A673 (cell line): Measurements from ENCODE around the gene TIGD6.

ENCODE experiments used
- EZH2 ChIP-seq: fragments of 200-600 bp; sonication (generic); IDR thresholded peaks from 2 replicates; pipeline ENCODE4 v1.6.1; 2017; ENCODE audit warnings: borderline replicate concordance, low read depth, mild to moderate bottlenecking, mixed read lengths, antibody characterized with exemption, low read length; ENCODE audit not compliant: poor library complexity, severe bottlenecking
- TF ChIP-seq, protein P1 (sequence below): fragments of 300-800, 200-600 bp; sonication (generic); conservative IDR thresholded peaks from 2 replicates; pipeline ENCODE4 v1.5.1; 2017; ENCODE audit warnings: low read depth, mild to moderate bottlenecking, antibody characterized with exemption, low read length, moderate library complexity, mixed read lengths

DNA sequence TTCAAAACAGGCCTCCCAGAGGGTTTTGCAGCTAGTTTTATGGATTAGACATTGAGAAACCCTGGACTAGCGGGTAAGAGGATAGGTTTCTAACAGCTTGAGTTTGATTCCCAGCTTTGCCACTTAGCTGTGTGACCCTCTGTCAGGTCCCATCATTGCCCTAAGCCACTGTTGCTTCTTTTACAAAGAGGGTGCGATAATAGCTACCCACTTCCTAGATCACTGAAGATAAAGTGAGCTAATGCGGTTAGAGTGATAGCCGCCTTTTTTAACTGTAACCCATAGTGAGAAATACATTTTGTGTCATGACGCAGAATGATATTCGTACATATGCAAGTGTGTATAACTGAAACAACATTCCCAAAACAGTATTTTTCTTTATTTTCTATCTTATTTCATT is 45.6 kb upstream of the TIGD6 start:
- TF ChIP-seq, protein P1, sequence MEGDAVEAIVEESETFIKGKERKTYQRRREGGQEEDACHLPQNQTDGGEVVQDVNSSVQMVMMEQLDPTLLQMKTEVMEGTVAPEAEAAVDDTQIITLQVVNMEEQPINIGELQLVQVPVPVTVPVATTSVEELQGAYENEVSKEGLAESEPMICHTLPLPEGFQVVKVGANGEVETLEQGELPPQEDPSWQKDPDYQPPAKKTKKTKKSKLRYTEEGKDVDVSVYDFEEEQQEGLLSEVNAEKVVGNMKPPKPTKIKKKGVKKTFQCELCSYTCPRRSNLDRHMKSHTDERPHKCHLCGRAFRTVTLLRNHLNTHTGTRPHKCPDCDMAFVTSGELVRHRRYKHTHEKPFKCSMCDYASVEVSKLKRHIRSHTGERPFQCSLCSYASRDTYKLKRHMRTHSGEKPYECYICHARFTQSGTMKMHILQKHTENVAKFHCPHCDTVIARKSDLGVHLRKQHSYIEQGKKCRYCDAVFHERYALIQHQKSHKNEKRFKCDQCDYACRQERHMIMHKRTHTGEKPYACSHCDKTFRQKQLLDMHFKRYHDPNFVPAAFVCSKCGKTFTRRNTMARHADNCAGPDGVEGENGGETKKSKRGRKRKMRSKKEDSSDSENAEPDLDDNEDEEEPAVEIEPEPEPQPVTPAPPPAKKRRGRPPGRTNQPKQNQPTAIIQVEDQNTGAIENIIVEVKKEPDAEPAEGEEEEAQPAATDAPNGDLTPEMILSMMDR, result no peak
- TF ChIP-seq EZH2, result no peak
